GM12878 (cell line): ENCODE measurements around the gene RINT1. TPM values are rescaled to one million over a fixed set of nuclear protein-coding genes. Genes with fewer than 3 reads are reported as not detected.

Source experiments
- ASH2L ChIP-seq: fragments of 300-600, 200-600 bp; sonication (generic); IDR thresholded peaks from 2 replicates; pipeline ENCODE4 v1.6.1; 2017; ENCODE audit warnings: low read depth, mild to moderate bottlenecking, borderline replicate concordance
- IRF4 ChIP-seq: IDR thresholded peaks from 2 replicates; pipeline ENCODE4 v1.6.1; 2011; ENCODE audit warnings: low read depth, low read length
- NRF1 ChIP-seq: conservative IDR thresholded peaks from 2 replicates; pipeline ENCODE4 v1.6.1; 2011; ENCODE audit warnings: mild to moderate bottlenecking, low read depth, low read length, improper control_type of control experiment
- POU2F2 ChIP-seq: IDR thresholded peaks from 3 replicates; pipeline ENCODE4 v1.6.1; 2011; ENCODE audit warnings: low read depth, mild to moderate bottlenecking, low read length, borderline replicate concordance
- TCF3 ChIP-seq: IDR thresholded peaks from 2 replicates; pipeline ENCODE4 v1.6.1; 2012; ENCODE audit warnings: low read depth, mild to moderate bottlenecking, low read length, borderline replicate concordance; ENCODE audit not compliant: insufficient read depth
- YY1 ChIP-seq: IDR thresholded peaks from 2 replicates; pipeline ENCODE4 v1.6.1; 2011; ENCODE audit warnings: low read depth, mild to moderate bottlenecking, low read length
- polyA plus RNA-seq, 11 experiments: library from polyadenylated mRNA; depleted of rRNA in 4 of 11; unstranded in 6 of 11; stranded (reverse) in 5 of 11; fragments of >200 nt; fragmentation: Nextera tagmentation in 4 of 11; fragmentation: Illumina TruSeq in 1 of 11; extraction: Ambion mirVana in 4 of 11; extraction: Trizol in 1 of 11; gene quantifications; 1 replicate in 1 of 11; 2 replicates in 10 of 11; pipeline versions ENCODE4 v1.2.1 to v1.2.3, GENCODE V29; 2011 to 2016; ENCODE audit warnings: inconsistent platforms in 2 of 11, missing spikeins in 2 of 11, low read depth in 1 of 11
- total RNA-seq, 4 experiments: library from RNA; depleted of rRNA in 3 of 4; stranded (reverse); fragments of >200 nt in 3 of 4; fragmentation: Illumina TruSeq in 1 of 4; extraction: Trizol in 1 of 4; gene quantifications; 2 replicates each; pipeline versions ENCODE4 v1.2.1 to v1.2.3, GENCODE V29; 2013 to 2021
- TF ChIP-seq, protein P1 (sequence below): fragments of 450-650 bp; formaldehyde crosslinking; IDR thresholded peaks from 2 replicates; pipeline ENCODE4 v1.4.0; 2020; ENCODE audit warnings: mild to moderate bottlenecking, moderate library complexity
- TF ChIP-seq, protein P2 (sequence below): fragments of 450-650 bp; IDR thresholded peaks from 2 replicates; pipeline ENCODE4 v1.6.1; 2017; ENCODE audit warnings: mild to moderate bottlenecking, moderate library complexity
- TF ChIP-seq, protein P3 (sequence below): IDR thresholded peaks from 2 replicates; pipeline ENCODE4 v1.6.1; 2012; ENCODE audit warnings: low read depth, low read length, improper control_type of control experiment

The RINT1 gene
- total and polyA plus RNA-seq, 10 of the 15 experiments (the other 5 are each of a cell fraction or from before 2014, with no cell fraction given), result 6.7 to 32.3 (median 17.3) TPM

DNA sequence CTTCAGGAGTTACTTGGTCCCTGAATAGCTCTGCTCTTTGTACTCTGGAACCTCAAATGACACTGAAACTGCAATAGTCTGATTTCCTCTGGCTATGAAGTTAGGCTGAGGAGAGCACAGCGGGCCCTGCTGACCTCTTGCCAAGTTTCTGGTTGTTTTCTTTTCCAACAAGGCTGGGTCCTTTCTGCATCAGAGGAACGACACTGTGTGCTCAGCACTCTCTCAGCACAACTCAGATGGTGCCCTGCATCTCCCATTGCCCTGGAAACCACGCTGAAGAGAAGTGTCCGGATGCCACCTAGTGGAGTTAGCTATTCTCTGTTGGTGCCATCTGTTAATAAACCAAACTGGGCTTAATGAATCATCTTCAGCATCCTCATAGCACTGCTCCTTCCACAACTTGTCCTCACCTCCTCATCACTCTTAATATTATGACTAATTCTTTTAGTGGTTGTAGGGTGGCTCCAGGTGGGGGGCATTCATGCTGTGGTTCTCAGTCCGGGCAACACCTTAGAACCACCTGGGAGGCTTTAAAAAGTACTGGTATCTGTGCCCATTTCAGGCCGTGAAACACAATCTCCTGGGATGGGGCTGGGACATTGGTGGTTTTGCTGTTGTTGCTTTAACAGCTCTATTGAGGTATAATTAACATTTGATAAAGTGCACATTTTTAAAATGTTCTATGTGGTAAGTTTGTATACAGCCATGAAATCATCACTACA is 57.5 kb downstream of the RINT1 start (continued):
- TF ChIP-seq TCF3 (no peak), POU2F2 (peak; percentile 39; the same call in 1 of the 3 replicates), YY1 (peak; percentile 51; the same call in 1 of the 2 replicates), ASH2L (no peak), NRF1 (no peak), IRF4 (peak; percentile 49; the same call in 1 of the 2 replicates)
- TF ChIP-seq, protein P1, sequence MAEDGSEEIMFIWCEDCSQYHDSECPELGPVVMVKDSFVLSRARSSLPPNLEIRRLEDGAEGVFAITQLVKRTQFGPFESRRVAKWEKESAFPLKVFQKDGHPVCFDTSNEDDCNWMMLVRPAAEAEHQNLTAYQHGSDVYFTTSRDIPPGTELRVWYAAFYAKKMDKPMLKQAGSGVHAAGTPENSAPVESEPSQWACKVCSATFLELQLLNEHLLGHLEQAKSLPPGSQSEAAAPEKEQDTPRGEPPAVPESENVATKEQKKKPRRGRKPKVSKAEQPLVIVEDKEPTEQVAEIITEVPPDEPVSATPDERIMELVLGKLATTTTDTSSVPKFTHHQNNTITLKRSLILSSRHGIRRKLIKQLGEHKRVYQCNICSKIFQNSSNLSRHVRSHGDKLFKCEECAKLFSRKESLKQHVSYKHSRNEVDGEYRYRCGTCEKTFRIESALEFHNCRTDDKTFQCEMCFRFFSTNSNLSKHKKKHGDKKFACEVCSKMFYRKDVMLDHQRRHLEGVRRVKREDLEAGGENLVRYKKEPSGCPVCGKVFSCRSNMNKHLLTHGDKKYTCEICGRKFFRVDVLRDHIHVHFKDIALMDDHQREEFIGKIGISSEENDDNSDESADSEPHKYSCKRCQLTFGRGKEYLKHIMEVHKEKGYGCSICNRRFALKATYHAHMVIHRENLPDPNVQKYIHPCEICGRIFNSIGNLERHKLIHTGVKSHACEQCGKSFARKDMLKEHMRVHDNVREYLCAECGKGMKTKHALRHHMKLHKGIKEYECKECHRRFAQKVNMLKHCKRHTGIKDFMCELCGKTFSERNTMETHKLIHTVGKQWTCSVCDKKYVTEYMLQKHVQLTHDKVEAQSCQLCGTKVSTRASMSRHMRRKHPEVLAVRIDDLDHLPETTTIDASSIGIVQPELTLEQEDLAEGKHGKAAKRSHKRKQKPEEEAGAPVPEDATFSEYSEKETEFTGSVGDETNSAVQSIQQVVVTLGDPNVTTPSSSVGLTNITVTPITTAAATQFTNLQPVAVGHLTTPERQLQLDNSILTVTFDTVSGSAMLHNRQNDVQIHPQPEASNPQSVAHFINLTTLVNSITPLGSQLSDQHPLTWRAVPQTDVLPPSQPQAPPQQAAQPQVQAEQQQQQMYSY (CRISPR knock-in tag), result no peak
- TF ChIP-seq, protein P2, sequence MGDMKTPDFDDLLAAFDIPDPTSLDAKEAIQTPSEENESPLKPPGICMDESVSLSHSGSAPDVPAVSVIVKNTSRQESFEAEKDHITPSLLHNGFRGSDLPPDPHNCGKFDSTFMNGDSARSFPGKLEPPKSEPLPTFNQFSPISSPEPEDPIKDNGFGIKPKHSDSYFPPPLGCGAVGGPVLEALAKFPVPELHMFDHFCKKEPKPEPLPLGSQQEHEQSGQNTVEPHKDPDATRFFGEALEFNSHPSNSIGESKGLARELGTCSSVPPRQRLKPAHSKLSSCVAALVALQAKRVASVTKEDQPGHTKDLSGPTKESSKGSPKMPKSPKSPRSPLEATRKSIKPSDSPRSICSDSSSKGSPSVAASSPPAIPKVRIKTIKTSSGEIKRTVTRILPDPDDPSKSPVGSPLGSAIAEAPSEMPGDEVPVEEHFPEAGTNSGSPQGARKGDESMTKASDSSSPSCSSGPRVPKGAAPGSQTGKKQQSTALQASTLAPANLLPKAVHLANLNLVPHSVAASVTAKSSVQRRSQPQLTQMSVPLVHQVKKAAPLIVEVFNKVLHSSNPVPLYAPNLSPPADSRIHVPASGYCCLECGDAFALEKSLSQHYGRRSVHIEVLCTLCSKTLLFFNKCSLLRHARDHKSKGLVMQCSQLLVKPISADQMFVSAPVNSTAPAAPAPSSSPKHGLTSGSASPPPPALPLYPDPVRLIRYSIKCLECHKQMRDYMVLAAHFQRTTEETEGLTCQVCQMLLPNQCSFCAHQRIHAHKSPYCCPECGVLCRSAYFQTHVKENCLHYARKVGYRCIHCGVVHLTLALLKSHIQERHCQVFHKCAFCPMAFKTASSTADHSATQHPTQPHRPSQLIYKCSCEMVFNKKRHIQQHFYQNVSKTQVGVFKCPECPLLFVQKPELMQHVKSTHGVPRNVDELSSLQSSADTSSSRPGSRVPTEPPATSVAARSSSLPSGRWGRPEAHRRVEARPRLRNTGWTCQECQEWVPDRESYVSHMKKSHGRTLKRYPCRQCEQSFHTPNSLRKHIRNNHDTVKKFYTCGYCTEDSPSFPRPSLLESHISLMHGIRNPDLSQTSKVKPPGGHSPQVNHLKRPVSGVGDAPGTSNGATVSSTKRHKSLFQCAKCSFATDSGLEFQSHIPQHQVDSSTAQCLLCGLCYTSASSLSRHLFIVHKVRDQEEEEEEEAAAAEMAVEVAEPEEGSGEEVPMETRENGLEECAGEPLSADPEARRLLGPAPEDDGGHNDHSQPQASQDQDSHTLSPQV, result no peak
- TF ChIP-seq, protein P3, sequence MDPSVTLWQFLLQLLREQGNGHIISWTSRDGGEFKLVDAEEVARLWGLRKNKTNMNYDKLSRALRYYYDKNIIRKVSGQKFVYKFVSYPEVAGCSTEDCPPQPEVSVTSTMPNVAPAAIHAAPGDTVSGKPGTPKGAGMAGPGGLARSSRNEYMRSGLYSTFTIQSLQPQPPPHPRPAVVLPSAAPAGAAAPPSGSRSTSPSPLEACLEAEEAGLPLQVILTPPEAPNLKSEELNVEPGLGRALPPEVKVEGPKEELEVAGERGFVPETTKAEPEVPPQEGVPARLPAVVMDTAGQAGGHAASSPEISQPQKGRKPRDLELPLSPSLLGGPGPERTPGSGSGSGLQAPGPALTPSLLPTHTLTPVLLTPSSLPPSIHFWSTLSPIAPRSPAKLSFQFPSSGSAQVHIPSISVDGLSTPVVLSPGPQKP, result no peak
